Activated naive CD4-positive, alpha-beta T cell treated with anti-CD3 and anti-CD28 coated beads, Interleukin-2, amount 10 ng/mL, durations not matched to agents 5 hours and 36 hours (primary cell): ENCODE results near the gene SERPINH1. TPM values are rescaled to one million over a fixed set of nuclear protein-coding genes. Genes with fewer than 3 reads are reported as not detected.

Experiments
- total RNA-seq, 2 experiments: library from RNA; stranded (reverse); gene quantifications; one replicate each; pipeline ENCODE4 v1.2.3, GENCODE V29; 2021

The SERPINH1 gene
- 10 to 100 TPM; 14.4 to 15.3 TPM for total RNA-seq

GRCh38 chr11:75562048-75562835 is at the start of gene SERPINH1:
TSS of gene SERPINH1 (plus strand) at chr11:75562253. CDS start at chr11:75566350, 4,097 bp downstream.

GRCh38 chr11:75525433-75526191 is 36.4 kb upstream of the SERPINH1 start, which contains the start of gene GDPD5:
TSS of gene GDPD5 (minus strand) at chr11:75525941. CDS start at chr11:75477735, 48,206 bp downstream.

Other genes with a start within 250 kb of the SERPINH1 start
- 10 to 100 TPM; 18.6 to 19.7 TPM for gene ARRB1, start 210.6 kb upstream of the SERPINH1 start, total RNA-seq
- 1,000 to 10,000 TPM; 3,872 to 4,029 TPM for gene RPS3, start 162.7 kb upstream of the SERPINH1 start, total RNA-seq
- gene KLHL35, start 129.1 kb upstream of the SERPINH1 start, total RNA-seq = under 1 TPM; 0.78 to 0.99 TPM
- 10 to 100 TPM; 36.6 to 37.9 TPM for gene GDPD5, start 36.3 kb upstream of the SERPINH1 start, total RNA-seq
- gene MAP6, start 106.8 kb downstream of the SERPINH1 start, total RNA-seq = under 1 TPM; 0.10 TPM
- gene MOGAT2, start 155.6 kb downstream of the SERPINH1 start, total RNA-seq = not detected
- under 1 TPM; 0.46 to 0.55 TPM for gene DGAT2, start 206.5 kb downstream of the SERPINH1 start, total RNA-seq